Measurements from ENCODE around the gene SYT11.

Gene SYT11

GRCh38 chr1:155884031-155884960 is 24.9 kb downstream of the SYT11 start:
- in situ Hi-C loops (cut with HindIII; ENCODE audit: low sequenced_read_pairs), result no loop called here
- TF ChIP-seq CTCF (IDR thresholded peaks at IDR 0.05; ENCODE audit: low read depth, low read length), result no peak
- no peak overlapping the region for H3K4me3 ChIP-seq (ENCODE audit: low read depth, low read length)
- no peak for DNase-seq (ENCODE audit: low read depth, low spot score)

GRCh38 chr1:155884982-155885381 is 25.6 kb downstream of the SYT11 start:
- DNase-seq (ENCODE audit: low read depth, low spot score), result no peak
- in situ Hi-C loops (cut with HindIII; ENCODE audit: low sequenced_read_pairs), result no loop called here
- H3K4me3 ChIP-seq (ENCODE audit: low read depth, low read length), result no peak overlapping the region
- no peak for TF ChIP-seq CTCF (IDR thresholded peaks at IDR 0.05; ENCODE audit: low read depth, low read length)

- H3K4me3 ChIP-seq (ENCODE audit: low read depth, low read length), result no peak overlapping the region
- TF ChIP-seq CTCF (IDR thresholded peaks at IDR 0.05; ENCODE audit: low read depth, low read length), result no peak
- DNase-seq (ENCODE audit: low read depth, low spot score), result peak; percentile 39
- in situ Hi-C loops (cut with HindIII; ENCODE audit: low sequenced_read_pairs), result no loop called here
Measured at GRCh38 chr1:155888481-155888880, 29.1 kb downstream of the SYT11 start.

- no peak overlapping the region for H3K4me3 ChIP-seq (ENCODE audit: low read depth, low read length)
- DNase-seq (ENCODE audit: low read depth, low spot score), result peak; percentile 15
- in situ Hi-C loops (cut with HindIII; ENCODE audit: low sequenced_read_pairs), result no loop called here
- no peak for TF ChIP-seq CTCF (IDR thresholded peaks at IDR 0.05; ENCODE audit: low read depth, low read length)
Measured at GRCh38 chr1:155889566-155889965, 30.2 kb downstream of the SYT11 start.

GRCh38 chr1:155890251-155890650 is 30.9 kb downstream of the SYT11 start:
- no peak for DNase-seq (ENCODE audit: low read depth, low spot score)
- no peak overlapping the region for H3K4me3 ChIP-seq (ENCODE audit: low read depth, low read length)
- no peak for TF ChIP-seq CTCF (IDR thresholded peaks at IDR 0.05; ENCODE audit: low read depth, low read length)
- in situ Hi-C loops (cut with HindIII; ENCODE audit: low sequenced_read_pairs), result no loop called here

- DNase-seq (ENCODE audit: low read depth, low spot score), result peak; percentile 73
- TF ChIP-seq CTCF (IDR thresholded peaks at IDR 0.05; ENCODE audit: low read depth, low read length), result no peak
- in situ Hi-C loops (cut with HindIII; ENCODE audit: low sequenced_read_pairs), result no loop called here
- H3K4me3 ChIP-seq (ENCODE audit: low read depth, low read length), result no peak overlapping the region
Measured at GRCh38 chr1:155892796-155893195, 33.4 kb downstream of the SYT11 start.

Data from astrocyte of the spinal cord (primary cell).